GM12872 (cell line): ENCODE data around the gene DBF4B.

Experiments used
- CTCF ChIP-seq: IDR thresholded peaks from 3 replicates; pipeline ENCODE4 v1.5.1; 2011; ENCODE audit warnings: low read depth, mild to moderate bottlenecking, low read length, moderate library complexity; ENCODE audit not compliant: insufficient read depth

Gene DBF4B

GRCh38 chr17:44787271-44787940 lies 78.9 kb downstream of the DBF4B start:
- no peak for TF ChIP-seq CTCF

GRCh38 chr17:44788139-44788538 lies 79.7 kb downstream of the DBF4B start:
- no peak for TF ChIP-seq CTCF

- no peak for TF ChIP-seq CTCF
Observed at GRCh38 chr17:44792276-44792675, 83.8 kb downstream of the DBF4B start.

- no peak for TF ChIP-seq CTCF
Observed at GRCh38 chr17:44793885-44794842, 85.7 kb downstream of the DBF4B start.

- no peak for TF ChIP-seq CTCF
Observed at GRCh38 chr17:44794851-44795413, 86.5 kb downstream of the DBF4B start.

- no peak for TF ChIP-seq CTCF
Observed at GRCh38 chr17:44795421-44795820, 87.0 kb downstream of the DBF4B start.

- no peak for TF ChIP-seq CTCF
Observed at GRCh38 chr17:44795928-44796327, 87.5 kb downstream of the DBF4B start.
